Measurements from ENCODE around the gene BRD8.

GRCh38 chr5:138110266-138110963 is 68.0 kb downstream of the BRD8 start:
- TF ChIP-seq TCF4 (CRISPR knock-in tag; IDR thresholded peaks at IDR 0.05; ENCODE audit: borderline replicate concordance) (no peak), PATZ1 (CRISPR knock-in tag; IDR thresholded peaks at IDR 0.05; ENCODE audit: borderline replicate concordance) (no peak), POU6F1 (CRISPR knock-in tag; IDR thresholded peaks at IDR 0.05; ENCODE audit: borderline replicate concordance, low read depth) (no peak), ZC3H10 (CRISPR knock-in tag; IDR thresholded peaks at IDR 0.05) (no peak), BACH2 (CRISPR knock-in tag; IDR thresholded peaks at IDR 0.05; ENCODE audit: borderline replicate concordance) (no peak), OSR1 (CRISPR knock-in tag; IDR thresholded peaks at IDR 0.05) (no peak), RARB (CRISPR knock-in tag; IDR thresholded peaks at IDR 0.05) (no peak), SNAI2 (CRISPR knock-in tag; IDR thresholded peaks at IDR 0.05) (no peak)
